Measurements from ENCODE around the gene NPEPPS. TPM values are rescaled to one million over a fixed set of nuclear protein-coding genes. Genes with fewer than 3 reads are reported as not detected.

Gene NPEPPS
- total RNA-seq, 1 experiment from 2014 or later = 137 TPM

DNA sequence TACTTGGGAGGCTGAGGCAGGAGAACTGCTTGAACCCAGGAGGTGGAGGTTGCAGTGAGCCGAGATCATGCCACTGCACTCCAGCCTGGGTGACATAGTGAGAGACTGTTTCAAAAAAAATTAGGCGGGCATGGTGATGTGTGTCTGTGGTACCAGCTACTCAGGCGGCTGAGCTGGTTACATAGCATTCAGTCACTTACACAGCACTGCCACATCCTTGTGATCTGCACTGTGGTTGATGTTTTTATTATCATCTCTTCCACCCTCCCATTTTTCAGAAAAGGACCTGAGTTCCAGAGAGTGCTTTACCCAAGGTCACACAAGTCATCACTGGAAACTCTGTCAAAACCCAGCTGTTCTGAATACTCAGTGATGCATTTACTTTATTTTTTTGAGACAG, 104.0 kb downstream of the NPEPPS start:
- POLR2A ChIA-PET = no interaction called here
- intact Hi-C loops (cut with micrococcal nuclease; ENCODE audit: unreplicated experiment) (no loop called here), in situ Hi-C loops (cut with HindIII; ENCODE audit: low pct_unique_long_range_greater_than_20kb, low sequenced_read_pairs) (no loop called here)
- H3K4me1 ChIP-seq (ENCODE audit: control insufficient read depth, insufficient read depth, low read length) = no peaks in the 10 kb centered on the region
- TF ChIP-seq SIN3A (IDR thresholded peaks at IDR 0.05; ENCODE audit: borderline replicate concordance, insufficient read depth, low read depth, low read length) (no peak), TCF7L2 (IDR thresholded peaks at IDR 0.05; ENCODE audit: low read depth, low read length) (no peak)
- TF ChIP-seq, protein P1, sequence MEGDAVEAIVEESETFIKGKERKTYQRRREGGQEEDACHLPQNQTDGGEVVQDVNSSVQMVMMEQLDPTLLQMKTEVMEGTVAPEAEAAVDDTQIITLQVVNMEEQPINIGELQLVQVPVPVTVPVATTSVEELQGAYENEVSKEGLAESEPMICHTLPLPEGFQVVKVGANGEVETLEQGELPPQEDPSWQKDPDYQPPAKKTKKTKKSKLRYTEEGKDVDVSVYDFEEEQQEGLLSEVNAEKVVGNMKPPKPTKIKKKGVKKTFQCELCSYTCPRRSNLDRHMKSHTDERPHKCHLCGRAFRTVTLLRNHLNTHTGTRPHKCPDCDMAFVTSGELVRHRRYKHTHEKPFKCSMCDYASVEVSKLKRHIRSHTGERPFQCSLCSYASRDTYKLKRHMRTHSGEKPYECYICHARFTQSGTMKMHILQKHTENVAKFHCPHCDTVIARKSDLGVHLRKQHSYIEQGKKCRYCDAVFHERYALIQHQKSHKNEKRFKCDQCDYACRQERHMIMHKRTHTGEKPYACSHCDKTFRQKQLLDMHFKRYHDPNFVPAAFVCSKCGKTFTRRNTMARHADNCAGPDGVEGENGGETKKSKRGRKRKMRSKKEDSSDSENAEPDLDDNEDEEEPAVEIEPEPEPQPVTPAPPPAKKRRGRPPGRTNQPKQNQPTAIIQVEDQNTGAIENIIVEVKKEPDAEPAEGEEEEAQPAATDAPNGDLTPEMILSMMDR (IDR thresholded peaks at IDR 0.05) = no peak
- TF ChIP-seq, protein P2, sequence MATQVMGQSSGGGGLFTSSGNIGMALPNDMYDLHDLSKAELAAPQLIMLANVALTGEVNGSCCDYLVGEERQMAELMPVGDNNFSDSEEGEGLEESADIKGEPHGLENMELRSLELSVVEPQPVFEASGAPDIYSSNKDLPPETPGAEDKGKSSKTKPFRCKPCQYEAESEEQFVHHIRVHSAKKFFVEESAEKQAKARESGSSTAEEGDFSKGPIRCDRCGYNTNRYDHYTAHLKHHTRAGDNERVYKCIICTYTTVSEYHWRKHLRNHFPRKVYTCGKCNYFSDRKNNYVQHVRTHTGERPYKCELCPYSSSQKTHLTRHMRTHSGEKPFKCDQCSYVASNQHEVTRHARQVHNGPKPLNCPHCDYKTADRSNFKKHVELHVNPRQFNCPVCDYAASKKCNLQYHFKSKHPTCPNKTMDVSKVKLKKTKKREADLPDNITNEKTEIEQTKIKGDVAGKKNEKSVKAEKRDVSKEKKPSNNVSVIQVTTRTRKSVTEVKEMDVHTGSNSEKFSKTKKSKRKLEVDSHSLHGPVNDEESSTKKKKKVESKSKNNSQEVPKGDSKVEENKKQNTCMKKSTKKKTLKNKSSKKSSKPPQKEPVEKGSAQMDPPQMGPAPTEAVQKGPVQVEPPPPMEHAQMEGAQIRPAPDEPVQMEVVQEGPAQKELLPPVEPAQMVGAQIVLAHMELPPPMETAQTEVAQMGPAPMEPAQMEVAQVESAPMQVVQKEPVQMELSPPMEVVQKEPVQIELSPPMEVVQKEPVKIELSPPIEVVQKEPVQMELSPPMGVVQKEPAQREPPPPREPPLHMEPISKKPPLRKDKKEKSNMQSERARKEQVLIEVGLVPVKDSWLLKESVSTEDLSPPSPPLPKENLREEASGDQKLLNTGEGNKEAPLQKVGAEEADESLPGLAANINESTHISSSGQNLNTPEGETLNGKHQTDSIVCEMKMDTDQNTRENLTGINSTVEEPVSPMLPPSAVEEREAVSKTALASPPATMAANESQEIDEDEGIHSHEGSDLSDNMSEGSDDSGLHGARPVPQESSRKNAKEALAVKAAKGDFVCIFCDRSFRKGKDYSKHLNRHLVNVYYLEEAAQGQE (IDR thresholded peaks at IDR 0.05; ENCODE audit: insufficient read depth in 1 of 2, low read depth in 2 of 2, low read length in 1 of 2) = no peak
- no peaks in the 10 kb centered on the region for H3K36me3 ChIP-seq (ENCODE audit: control insufficient read depth, insufficient read depth, low read length)
- ATAC-seq (0 out of 2 replicates have a peak, but pooled peaks have one; percentile 33), DNase-seq (ENCODE audit: low read depth, low spot score) (no peak)
- CTCF ChIA-PET = no interaction called here
- H3K27me3 ChIP-seq (ENCODE audit: control insufficient read depth, insufficient read depth, low read length) = no peaks in the 10 kb centered on the region
- H3K9me3 ChIP-seq (ENCODE audit: control insufficient read depth, insufficient read depth, low read depth, low read length) = no peaks in the 10 kb centered on the region
- H3K27ac ChIP-seq (ENCODE audit: low read length) = no peak overlapping the region
- BruUV-seq (replicated peaks) = no TSS peak
- no peak overlapping the region for H3K4me3 ChIP-seq (ENCODE audit: low read depth in 2 of 2, low read length in 2 of 2)

DNA sequence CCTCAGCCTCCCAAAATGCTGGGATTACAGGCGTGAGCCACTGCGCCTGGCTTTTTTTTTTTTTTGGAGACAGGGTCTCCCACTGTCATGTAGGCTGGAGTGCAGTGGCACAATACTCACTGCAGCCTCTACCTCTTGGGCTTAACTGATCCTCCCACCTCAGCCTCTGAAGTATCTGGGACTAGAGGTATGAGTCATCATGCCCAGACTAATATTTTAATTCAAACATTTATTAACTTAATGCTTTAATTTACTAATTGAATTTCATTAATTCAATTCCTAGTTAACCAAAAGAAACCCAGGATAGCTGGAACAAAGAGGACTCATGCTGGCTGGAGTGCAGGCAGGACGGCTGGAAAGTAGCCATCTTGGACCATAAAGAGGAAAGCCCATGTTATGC, 104.8 kb downstream of the NPEPPS start:
- Histone ChIP-seq H3K27ac (ENCODE audit: low read length) (no peak overlapping the region), H3K36me3 (ENCODE audit: control insufficient read depth, insufficient read depth, low read length) (no peaks in the 10 kb centered on the region), H3K4me1 (ENCODE audit: control insufficient read depth, insufficient read depth, low read length) (no peaks in the 10 kb centered on the region), H3K27me3 (ENCODE audit: control insufficient read depth, insufficient read depth, low read length) (no peaks in the 10 kb centered on the region), H3K9me3 (ENCODE audit: control insufficient read depth, insufficient read depth, low read depth, low read length) (no peaks in the 10 kb centered on the region), H3K4me3 (ENCODE audit: low read depth in 2 of 2, low read length in 2 of 2) (no peak overlapping the region)
- DNase-seq (ENCODE audit: low read depth, low spot score) (no peak), ATAC-seq (no peak)
- in situ Hi-C loops (cut with HindIII; ENCODE audit: low pct_unique_long_range_greater_than_20kb, low sequenced_read_pairs) = no loop called here
- ChIA-PET CTCF (no interaction called here), POLR2A (interaction anchor here (0.6 to 0.7 kb wide), 3 partner anchors 12 to 41 kb away, joined by 3 to 9 read pairs (median 7); no protein-coding TSS in a partner anchor)
- BruUV-seq (replicated peaks) = no TSS peak
- intact Hi-C loops (cut with micrococcal nuclease; ENCODE audit: unreplicated experiment) = no loop called here
- TF ChIP-seq, protein P2 (IDR thresholded peaks at IDR 0.05; ENCODE audit: insufficient read depth in 1 of 2, low read depth in 2 of 2, low read length in 1 of 2) = no peak
- no peak for TF ChIP-seq SIN3A (IDR thresholded peaks at IDR 0.05; ENCODE audit: borderline replicate concordance, insufficient read depth, low read depth, low read length)
- TF ChIP-seq POLR2AphosphoS5 (IDR thresholded peaks at IDR 0.05; ENCODE audit: low read depth, low read length) = no peak
- TF ChIP-seq, protein P1 (IDR thresholded peaks at IDR 0.05) = no peak
- no peak for TF ChIP-seq TCF7L2 (IDR thresholded peaks at IDR 0.05; ENCODE audit: low read depth, low read length)

All from Panc1 (cell line).